CD14-positive monocyte (primary cell): Measurements from ENCODE around the gene PDE4D. TPM values are rescaled to one million over a fixed set of nuclear protein-coding genes. Genes with fewer than 3 reads are reported as not detected.

Source experiments
- DNase-seq, 3 donors: peaks; one replicate each; pipeline ENCODE4 v3.0.0-alpha.2; 2011 to 2022
- H2AFZ ChIP-seq: 2 replicates; pipeline ENCODE4 v1.6.0; 2012; ENCODE audit warnings: mild to moderate bottlenecking, low read depth, low read length, inconsistent platforms; ENCODE audit not compliant: insufficient read depth, poor library complexity, severe bottlenecking
- H3K27ac ChIP-seq, 2 donors: 1 replicate in 1 of 2; 2 replicates in 1 of 2; pipeline ENCODE4 v1.5.1; 2012 to 2013; ENCODE audit warnings: low read length in 2 of 2, control low read depth in 1 of 2, inconsistent platforms in 1 of 2, low read depth in 1 of 2, mild to moderate bottlenecking in 1 of 2
- H3K27me3 ChIP-seq, 2 donors: one replicate each; pipeline versions ENCODE4 v1.6.0 to v1.6.1; 2011 to 2013; ENCODE audit warnings: low read length in 2 of 2; ENCODE audit not compliant: control insufficient read depth in 2 of 2, insufficient read depth in 2 of 2
- H3K36me3 ChIP-seq, 2 donors: replicated peaks in 1 of 2; 1 replicate in 1 of 2; 2 replicates in 1 of 2; pipeline versions ENCODE4 v1.5.1 to v1.6.1; 2012 to 2013; ENCODE audit warnings: low read length in 2 of 2, control low read depth in 1 of 2, inconsistent platforms in 1 of 2, mild to moderate bottlenecking in 1 of 2; ENCODE audit not compliant: insufficient read depth in 2 of 2, control insufficient read depth in 1 of 2
- H3K4me1 ChIP-seq, 2 donors: 1 replicate in 1 of 2; 2 replicates in 1 of 2; pipeline versions ENCODE4 v1.5.1 to v1.6.1; 2012 to 2013; ENCODE audit warnings: low read length in 2 of 2, control low read depth in 1 of 2, inconsistent platforms in 1 of 2, mild to moderate bottlenecking in 1 of 2, moderate library complexity in 1 of 2; ENCODE audit not compliant: insufficient read depth in 2 of 2, control insufficient read depth in 1 of 2
- H3K4me2 ChIP-seq: replicated peaks from 2 replicates; pipeline ENCODE3; 2012; ENCODE audit warnings: low read length, moderate library complexity, mild to moderate bottlenecking; ENCODE audit not compliant: poor library complexity, severe bottlenecking; ENCODE audit errors: extremely low read depth
- H3K4me3 ChIP-seq, 3 experiments: fragments of 200-600 bp in 1 of 3; sonication (generic) in 1 of 3; replicated peaks in 1 of 3; 1 replicate in 2 of 3; 2 replicates in 1 of 3; pipeline ENCODE4 v1.5.1; 2011 to 2013; ENCODE audit warnings: low read length in 3 of 3, mild to moderate bottlenecking in 3 of 3, control low read depth in 2 of 3, low read depth in 2 of 3, inconsistent platforms in 1 of 3, moderate library complexity in 1 of 3
- H3K79me2 ChIP-seq: 2 replicates; pipeline ENCODE4 v1.6.0; 2012; ENCODE audit warnings: mild to moderate bottlenecking, control low read depth, inconsistent platforms, low read length, moderate library complexity; ENCODE audit not compliant: insufficient read depth
- H3K9ac ChIP-seq: 2 replicates; pipeline ENCODE4 v1.6.0; 2017; ENCODE audit warnings: low read length, mild to moderate bottlenecking; ENCODE audit not compliant: insufficient read depth, poor library complexity, severe bottlenecking
- H3K9me3 ChIP-seq, 2 donors: replicated peaks in 1 of 2; 1 replicate in 1 of 2; 2 replicates in 1 of 2; pipeline versions ENCODE4 v1.5.1 to v1.6.1; 2012 to 2013; ENCODE audit warnings: low read length in 2 of 2, control low read depth in 1 of 2; ENCODE audit not compliant: control insufficient read depth in 1 of 2, insufficient read depth in 1 of 2
- H4K20me1 ChIP-seq: 2 replicates; pipeline ENCODE4 v1.6.0; 2012; ENCODE audit warnings: mild to moderate bottlenecking, low read length, control low read depth, moderate library complexity; ENCODE audit not compliant: insufficient read depth
- H3K27ac Mint-ChIP-seq, 7 donors: one replicate each; pipeline ENCODE4 v1.8.0; 2020; ENCODE audit warnings: mild to moderate bottlenecking in 7 of 7, mixed read lengths in 7 of 7, moderate library complexity in 6 of 7, inconsistent platforms in 2 of 7
- H3K27me3 Mint-ChIP-seq, 3 donors: one replicate each; pipeline ENCODE4 v1.8.0; 2021 to 2022; ENCODE audit warnings: low read depth in 3 of 3, mild to moderate bottlenecking in 3 of 3, mixed read lengths in 3 of 3, moderate library complexity in 3 of 3, inconsistent platforms in 1 of 3
- H3K36me3 Mint-ChIP-seq, 2 donors: one replicate each; pipeline ENCODE4 v1.8.0; 2020; ENCODE audit warnings: mixed read lengths in 2 of 2, inconsistent platforms in 1 of 2, mild to moderate bottlenecking in 1 of 2
- H3K4me1 Mint-ChIP-seq: one replicate; pipeline ENCODE4 v1.8.0; 2020; ENCODE audit warnings: mild to moderate bottlenecking, mixed read lengths
- H3K4me3 Mint-ChIP-seq, 2 donors: one replicate each; pipeline ENCODE4 v1.8.0; 2020; ENCODE audit warnings: mild to moderate bottlenecking in 2 of 2, mixed read lengths in 2 of 2, moderate library complexity in 1 of 2
- H3K9me3 Mint-ChIP-seq, 7 donors: one replicate each; pipeline ENCODE4 v1.8.0; 2020 to 2022; ENCODE audit warnings: mixed read lengths in 7 of 7, mild to moderate bottlenecking in 6 of 7, moderate library complexity in 6 of 7, inconsistent platforms in 2 of 7
- WGBS: methylation state at CpG from one replicate; pipeline ENCODE4 v1.1.5; 2013; ENCODE audit warnings: missing lambda C conversion rate; ENCODE audit not compliant: insufficient coverage; 5-methylcytosine and 5-hydroxymethylcytosine counted together
- intact Hi-C, 2 donors: fragments of 100-400 bp; cut with micrococcal nuclease; formaldehyde crosslinking; loops; one replicate each; pipeline versions ENCODE4 v1.15.0 to v1.15.1; 2023
- polyA plus RNA-seq, 3 donors: library from polyadenylated mRNA; depleted of rRNA in 1 of 3; unstranded in 2 of 3; stranded (reverse) in 1 of 3; fragments of 300-500 nt in 2 of 3; fragments of >200 nt in 1 of 3; fragmentation: Illumina TruSeq in 2 of 3; gene quantifications; 1 replicate in 2 of 3; 2 replicates in 1 of 3; pipeline ENCODE4 v1.2.3, GENCODE V29; 2012 to 2021
- TF ChIP-seq, protein P1 (sequence below): fragments of 200-600 bp; IDR thresholded peaks from one replicate; pipeline ENCODE4 v1.8.0; 2022; ENCODE audit warnings: antibody characterized with exemption, mild to moderate bottlenecking

Gene PDE4D
- polyA plus RNA-seq, 3 donors = 1.9 to 3.4 (median 2.8) TPM

DNA sequence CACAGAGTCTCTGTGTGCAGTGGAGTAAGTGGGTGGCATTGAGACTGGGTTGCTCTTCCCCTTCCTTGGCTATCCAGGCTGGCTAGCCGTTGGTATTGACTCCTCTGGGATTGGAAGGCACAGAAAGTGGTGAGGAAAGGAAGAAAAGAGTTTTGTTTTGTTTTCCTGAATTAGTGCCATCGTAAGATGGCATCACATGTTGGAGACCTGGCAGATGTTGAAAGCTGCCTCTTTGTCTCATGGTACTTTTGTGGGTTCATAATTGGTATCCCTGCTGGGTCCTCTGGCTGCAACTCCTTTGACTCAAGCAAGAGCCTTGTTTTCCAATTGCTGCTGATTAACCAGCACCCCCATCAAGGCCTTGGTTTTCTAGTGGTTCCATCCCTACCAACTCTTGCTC lies 293.8 kb downstream of the PDE4D start:
- WGBS = 100% methylated on average over 1 of the region's 2 CpGs
- no peak overlapping the region for H3K4me3 Mint-ChIP-seq
- no peaks in the 10 kb centered on the region for H3K27me3 Mint-ChIP-seq
- no peaks in the 10 kb centered on the region for H3K36me3 ChIP-seq
- H3K9me3 ChIP-seq = no peaks in the 10 kb centered on the region
- peaks cover 24% of the 10 kb centered on the region for H3K4me1 Mint-ChIP-seq
- H3K79me2 ChIP-seq = no peaks in the 10 kb centered on the region
- TF ChIP-seq, protein P1, sequence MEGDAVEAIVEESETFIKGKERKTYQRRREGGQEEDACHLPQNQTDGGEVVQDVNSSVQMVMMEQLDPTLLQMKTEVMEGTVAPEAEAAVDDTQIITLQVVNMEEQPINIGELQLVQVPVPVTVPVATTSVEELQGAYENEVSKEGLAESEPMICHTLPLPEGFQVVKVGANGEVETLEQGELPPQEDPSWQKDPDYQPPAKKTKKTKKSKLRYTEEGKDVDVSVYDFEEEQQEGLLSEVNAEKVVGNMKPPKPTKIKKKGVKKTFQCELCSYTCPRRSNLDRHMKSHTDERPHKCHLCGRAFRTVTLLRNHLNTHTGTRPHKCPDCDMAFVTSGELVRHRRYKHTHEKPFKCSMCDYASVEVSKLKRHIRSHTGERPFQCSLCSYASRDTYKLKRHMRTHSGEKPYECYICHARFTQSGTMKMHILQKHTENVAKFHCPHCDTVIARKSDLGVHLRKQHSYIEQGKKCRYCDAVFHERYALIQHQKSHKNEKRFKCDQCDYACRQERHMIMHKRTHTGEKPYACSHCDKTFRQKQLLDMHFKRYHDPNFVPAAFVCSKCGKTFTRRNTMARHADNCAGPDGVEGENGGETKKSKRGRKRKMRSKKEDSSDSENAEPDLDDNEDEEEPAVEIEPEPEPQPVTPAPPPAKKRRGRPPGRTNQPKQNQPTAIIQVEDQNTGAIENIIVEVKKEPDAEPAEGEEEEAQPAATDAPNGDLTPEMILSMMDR = no peak
- H4K20me1 ChIP-seq = no peaks in the 10 kb centered on the region
- H3K9ac ChIP-seq = no peak overlapping the region
- H2AFZ ChIP-seq = no peak overlapping the region
- H3K27me3 ChIP-seq = no peaks in the 10 kb centered on the region
- peaks cover 13 to 16% of the 10 kb centered on the region in 2 donors for H3K4me1 ChIP-seq
- no peak for DNase-seq
- H3K36me3 Mint-ChIP-seq = peaks cover 0 to 5% of the 10 kb centered on the region in 2 donors
- H3K27ac ChIP-seq = no peak overlapping the region
- intact Hi-C loops = no loop called here
- H3K9me3 Mint-ChIP-seq = no peaks in the 10 kb centered on the region
- H3K4me3 ChIP-seq = no peak overlapping the region
- no peak overlapping the region for H3K4me2 ChIP-seq
- peak overlapping the region in 1 of 7 donors; percentile 10 for H3K27ac Mint-ChIP-seq

DNA sequence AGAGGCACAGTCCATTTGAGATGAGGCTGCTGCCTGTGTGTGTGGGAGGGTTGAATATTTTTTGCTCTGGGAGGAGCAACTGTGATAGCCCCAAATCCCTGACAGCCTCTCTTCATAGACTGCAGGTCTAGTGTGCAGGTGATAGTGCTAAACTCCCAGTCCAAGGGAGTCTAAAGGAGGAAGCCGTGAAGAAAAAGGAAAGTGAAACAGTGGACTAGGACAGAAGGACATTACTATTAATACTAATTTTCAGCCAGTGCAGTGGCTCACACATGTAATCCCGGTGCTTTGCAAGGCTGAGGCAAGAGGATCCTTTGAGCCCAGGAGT lies 295.0 kb downstream of the PDE4D start:
- H3K27ac Mint-ChIP-seq = peak overlapping the region in 6 of 7 donors; percentile 14 to 79 (median 60)
- Histone ChIP-seq H3K9ac (peak overlapping the region; percentile 36), H3K27ac (peak overlapping the region in 1 of 2 donors; percentile 54), H2AFZ (peak overlapping the region; percentile 70), H3K4me1 (peaks cover 13 to 16% of the 10 kb centered on the region in 2 donors), H3K4me2 (peak overlapping the region; percentile 65), H4K20me1 (no peaks in the 10 kb centered on the region), H3K27me3 (no peaks in the 10 kb centered on the region), H3K4me3 (peak overlapping the region; percentile 13 to 69 (median 56)), H3K36me3 (no peaks in the 10 kb centered on the region), H3K9me3 (no peaks in the 10 kb centered on the region), H3K79me2 (no peaks in the 10 kb centered on the region)
- H3K36me3 Mint-ChIP-seq = peaks cover 0 to 5% of the 10 kb centered on the region in 2 donors
- intact Hi-C loops = no loop called here
- WGBS = no CpG with 5 or more reads among the region's 2 CpGs
- peak overlapping the region; percentile 74 to 91 for H3K4me3 Mint-ChIP-seq
- TF ChIP-seq, protein P1 = no peak
- no peaks in the 10 kb centered on the region for H3K9me3 Mint-ChIP-seq
- DNase-seq = peak in 2 of 3 donors; percentile 3 to 8
- H3K4me1 Mint-ChIP-seq = peaks cover 24% of the 10 kb centered on the region
- no peaks in the 10 kb centered on the region for H3K27me3 Mint-ChIP-seq
